Glutamatergic neuron (in vitro differentiated cells): Measurements from ENCODE around the gene SHROOM3. TPM values are rescaled to one million over a fixed set of nuclear protein-coding genes. Genes with fewer than 3 reads are reported as not detected.

Experiments used
- DNase-seq: peaks from one replicate; pipeline ENCODE4 v3.0.0; 2022
- H3K27ac Mint-ChIP-seq: one replicate; pipeline ENCODE4 v1.8.0; 2020; ENCODE audit warnings: mild to moderate bottlenecking, mixed read lengths, inconsistent platforms; ENCODE audit not compliant: unreplicated experiment
- H3K27me3 Mint-ChIP-seq: one replicate; pipeline ENCODE4 v1.8.0; 2020; ENCODE audit warnings: mild to moderate bottlenecking, moderate library complexity, mixed read lengths, inconsistent platforms; ENCODE audit not compliant: unreplicated experiment
- H3K36me3 Mint-ChIP-seq: one replicate; pipeline ENCODE4 v1.8.0; 2020; ENCODE audit warnings: mild to moderate bottlenecking, mixed read lengths, inconsistent platforms; ENCODE audit not compliant: unreplicated experiment
- H3K4me1 Mint-ChIP-seq: one replicate; pipeline ENCODE4 v1.8.0; 2020; ENCODE audit warnings: mild to moderate bottlenecking, low read depth, mixed read lengths, inconsistent platforms; ENCODE audit not compliant: unreplicated experiment
- H3K4me3 Mint-ChIP-seq: one replicate; pipeline ENCODE4 v1.8.0; 2020; ENCODE audit warnings: mild to moderate bottlenecking, mixed read lengths, inconsistent platforms; ENCODE audit not compliant: unreplicated experiment
- H3K9me3 Mint-ChIP-seq: one replicate; pipeline ENCODE4 v1.8.0; 2020; ENCODE audit warnings: mild to moderate bottlenecking, moderate library complexity, mixed read lengths, inconsistent platforms; ENCODE audit not compliant: unreplicated experiment
- total RNA-seq: library from RNA; stranded (reverse); fragmentation: NEBNext Ultra II Directional; extraction: Animal tissue kit (Norgen Biotek cat#: 25700); gene quantifications from one replicate; pipeline ENCODE4 v1.2.1, GENCODE V29; 2021; ENCODE audit not compliant: unreplicated experiment
- TF ChIP-seq, protein P1 (sequence below): fragments of 200-600 bp; sonication (generic); IDR thresholded peaks from one replicate; pipeline ENCODE4 v1.5.0; 2021; ENCODE audit not compliant: partially characterized antibody, unreplicated experiment

Gene SHROOM3
- total RNA-seq, 1 donor from 2014 or later = 1.9 TPM

DNA sequence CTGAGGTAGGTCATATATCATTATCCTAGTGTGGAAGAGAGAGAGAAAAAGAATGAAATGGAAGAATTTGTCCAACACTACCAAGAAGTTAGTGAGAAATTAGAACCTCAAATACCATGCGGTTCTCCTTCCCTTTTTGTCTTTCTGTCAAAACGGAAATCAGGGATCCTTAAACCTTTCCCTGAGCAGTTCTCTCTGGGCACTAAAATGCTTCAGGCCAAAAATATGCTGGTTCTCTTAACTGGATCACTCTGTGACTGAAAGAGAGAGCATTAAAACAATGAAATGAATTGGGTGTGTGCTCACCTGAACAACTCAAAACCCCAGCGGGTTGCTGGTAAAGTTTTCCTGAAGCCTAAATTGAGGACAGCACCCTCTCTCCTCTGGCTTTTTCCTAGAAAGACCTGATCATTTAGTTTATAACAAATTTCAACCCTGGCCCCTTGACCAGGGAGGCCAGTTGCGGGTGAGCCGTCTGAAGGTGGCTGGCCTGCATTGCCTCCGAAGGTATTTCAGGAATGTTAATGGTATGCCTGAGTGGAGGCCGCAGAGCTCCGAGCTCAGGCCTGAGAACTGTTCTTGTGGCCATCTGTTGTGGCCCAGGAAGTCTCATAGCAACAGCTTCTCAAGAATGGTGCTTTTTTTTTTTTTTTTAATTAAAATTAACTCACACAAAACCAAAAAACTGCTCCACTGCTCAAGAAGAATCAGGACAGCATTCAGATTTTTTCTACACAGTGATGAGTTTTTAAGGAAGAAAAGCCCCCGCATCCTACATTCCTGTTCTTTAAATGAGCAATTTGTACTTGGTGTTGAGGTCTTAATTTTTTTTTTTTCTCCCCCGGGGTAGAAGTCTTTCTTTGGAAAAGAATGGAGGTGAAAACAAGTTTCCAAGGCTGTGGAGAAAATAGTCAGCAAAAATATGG lies 155.1 kb downstream of the SHROOM3 start:
- Mint-ChIP-seq H3K27me3 (no peaks in the 10 kb centered on the region), H3K4me1 (peaks cover 7% of the 10 kb centered on the region), H3K9me3 (no peaks in the 10 kb centered on the region), H3K36me3 (peaks cover 4% of the 10 kb centered on the region), H3K4me3 (no peak overlapping the region), H3K27ac (no peak overlapping the region)
- no peak for DNase-seq
- TF ChIP-seq, protein P1, sequence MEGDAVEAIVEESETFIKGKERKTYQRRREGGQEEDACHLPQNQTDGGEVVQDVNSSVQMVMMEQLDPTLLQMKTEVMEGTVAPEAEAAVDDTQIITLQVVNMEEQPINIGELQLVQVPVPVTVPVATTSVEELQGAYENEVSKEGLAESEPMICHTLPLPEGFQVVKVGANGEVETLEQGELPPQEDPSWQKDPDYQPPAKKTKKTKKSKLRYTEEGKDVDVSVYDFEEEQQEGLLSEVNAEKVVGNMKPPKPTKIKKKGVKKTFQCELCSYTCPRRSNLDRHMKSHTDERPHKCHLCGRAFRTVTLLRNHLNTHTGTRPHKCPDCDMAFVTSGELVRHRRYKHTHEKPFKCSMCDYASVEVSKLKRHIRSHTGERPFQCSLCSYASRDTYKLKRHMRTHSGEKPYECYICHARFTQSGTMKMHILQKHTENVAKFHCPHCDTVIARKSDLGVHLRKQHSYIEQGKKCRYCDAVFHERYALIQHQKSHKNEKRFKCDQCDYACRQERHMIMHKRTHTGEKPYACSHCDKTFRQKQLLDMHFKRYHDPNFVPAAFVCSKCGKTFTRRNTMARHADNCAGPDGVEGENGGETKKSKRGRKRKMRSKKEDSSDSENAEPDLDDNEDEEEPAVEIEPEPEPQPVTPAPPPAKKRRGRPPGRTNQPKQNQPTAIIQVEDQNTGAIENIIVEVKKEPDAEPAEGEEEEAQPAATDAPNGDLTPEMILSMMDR = no peak

DNA sequence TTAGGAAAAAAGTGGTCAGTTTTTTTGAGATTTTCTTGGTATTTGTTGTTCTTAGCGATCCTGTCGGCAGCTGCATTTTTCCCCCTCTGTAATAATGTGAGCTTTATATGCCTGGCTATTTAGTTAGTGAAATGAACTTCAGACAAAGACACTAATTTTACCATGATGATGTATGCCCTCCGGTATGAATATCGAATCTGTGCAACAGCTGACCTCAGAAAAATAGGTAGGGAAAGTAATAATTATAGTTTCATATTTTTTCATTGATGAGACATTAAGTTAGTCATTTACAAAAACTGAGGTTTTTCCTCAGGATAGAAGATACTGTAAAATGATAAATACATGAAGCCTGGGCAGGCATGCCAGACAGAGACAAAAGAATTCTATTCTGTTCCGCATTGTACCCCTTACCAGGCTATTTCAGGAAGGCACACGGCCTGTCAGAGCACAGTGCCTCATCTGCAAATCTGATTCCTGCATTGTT lies 155.8 kb downstream of the SHROOM3 start:
- H3K36me3 Mint-ChIP-seq = peaks cover 4% of the 10 kb centered on the region
- no peak overlapping the region for H3K4me3 Mint-ChIP-seq
- TF ChIP-seq, protein P1 = no peak
- H3K27ac Mint-ChIP-seq = no peak overlapping the region
- no peaks in the 10 kb centered on the region for H3K9me3 Mint-ChIP-seq
- H3K4me1 Mint-ChIP-seq = peaks cover 7% of the 10 kb centered on the region
- H3K27me3 Mint-ChIP-seq = no peaks in the 10 kb centered on the region
- no peak for DNase-seq

DNA sequence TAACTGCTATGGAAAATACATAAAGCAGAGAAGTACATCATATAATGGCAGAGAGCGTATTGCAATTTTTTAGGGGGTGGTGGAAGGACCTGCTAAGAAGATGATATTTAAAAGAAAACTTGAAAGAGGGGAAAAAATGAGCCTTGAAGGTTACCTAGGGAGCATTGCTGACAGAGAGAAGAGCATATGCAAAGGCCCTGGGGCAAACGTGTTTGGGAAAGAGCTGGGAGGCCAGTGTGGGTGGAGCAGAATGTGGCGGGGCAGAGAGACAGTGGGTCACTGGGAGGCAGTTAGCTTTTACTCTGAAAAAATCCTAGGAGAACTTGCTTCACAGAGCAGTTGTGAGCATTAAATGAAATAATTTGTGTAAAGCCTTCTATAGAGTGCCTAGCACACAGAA lies 157.0 kb downstream of the SHROOM3 start:
- Mint-ChIP-seq H3K9me3 (no peaks in the 10 kb centered on the region), H3K27ac (no peak overlapping the region), H3K36me3 (peaks cover 4% of the 10 kb centered on the region), H3K4me1 (peaks cover 6% of the 10 kb centered on the region), H3K4me3 (no peak overlapping the region), H3K27me3 (no peaks in the 10 kb centered on the region)
- no peak for DNase-seq
- TF ChIP-seq, protein P1 = no peak

DNA sequence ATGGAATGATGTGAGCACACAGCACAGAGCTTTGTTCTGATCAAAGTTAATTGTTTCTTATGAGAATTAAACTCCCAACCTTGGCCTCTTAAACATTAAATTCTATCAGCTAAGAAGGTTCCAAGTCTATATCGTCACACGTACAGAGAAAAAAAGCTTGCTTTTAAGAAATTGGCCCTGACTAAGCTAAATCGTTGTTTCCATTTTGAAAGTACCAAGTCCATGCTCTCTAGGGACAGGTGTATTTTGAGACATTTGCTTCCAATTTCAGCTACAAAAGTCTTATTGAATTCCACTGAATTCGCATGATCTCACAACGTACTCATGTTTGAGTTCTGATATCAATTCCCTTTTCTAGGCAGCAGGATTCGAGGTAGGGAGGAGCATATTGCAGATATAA lies 157.4 kb downstream of the SHROOM3 start:
- TF ChIP-seq, protein P1 = no peak
- Mint-ChIP-seq H3K27me3 (no peaks in the 10 kb centered on the region), H3K4me3 (no peak overlapping the region), H3K4me1 (peaks cover 4% of the 10 kb centered on the region), H3K9me3 (no peaks in the 10 kb centered on the region), H3K36me3 (peaks cover 4% of the 10 kb centered on the region), H3K27ac (no peak overlapping the region)
- no peak for DNase-seq

DNA sequence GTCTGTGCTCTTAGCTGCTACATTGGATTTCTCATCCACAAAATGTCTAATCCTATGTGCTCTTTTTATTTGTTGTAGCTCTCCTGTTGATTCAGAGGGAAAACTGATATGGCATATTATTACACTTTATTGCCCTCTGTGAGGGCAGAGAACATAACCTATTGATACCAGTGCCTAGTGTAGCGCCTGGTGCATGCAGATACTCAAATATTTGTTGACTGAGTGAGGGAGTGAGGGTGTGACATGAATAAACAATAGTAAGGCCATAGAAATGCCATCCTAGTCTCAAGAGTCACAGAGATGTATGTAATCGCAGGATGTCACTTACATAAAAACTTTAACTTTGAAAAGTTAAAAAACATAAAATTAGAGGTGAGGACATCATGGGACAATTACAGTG lies 159.1 kb downstream of the SHROOM3 start:
- TF ChIP-seq, protein P1 = no peak
- Mint-ChIP-seq H3K36me3 (peaks cover 4% of the 10 kb centered on the region), H3K9me3 (no peaks in the 10 kb centered on the region), H3K4me1 (peaks cover 4% of the 10 kb centered on the region), H3K4me3 (no peak overlapping the region), H3K27ac (no peak overlapping the region), H3K27me3 (no peaks in the 10 kb centered on the region)
- no peak for DNase-seq
